HG03342 (cell line): ENCODE results near the gene IGF2BP1.
"Not testable (repeated sequence)": the region's sequence is repeated elsewhere in the genome, so short reads cannot be mapped to it uniquely, and the experiment has no call there.

ENCODE experiments used
- ATAC-seq: cut with Tn5 transposase; IDR thresholded peaks from one replicate; pipeline ENCODE4 v1.9.1; 2021; ENCODE audit warnings: mild to moderate bottlenecking, moderate library complexity; ENCODE audit not compliant: unreplicated experiment

Gene IGF2BP1

DNA sequence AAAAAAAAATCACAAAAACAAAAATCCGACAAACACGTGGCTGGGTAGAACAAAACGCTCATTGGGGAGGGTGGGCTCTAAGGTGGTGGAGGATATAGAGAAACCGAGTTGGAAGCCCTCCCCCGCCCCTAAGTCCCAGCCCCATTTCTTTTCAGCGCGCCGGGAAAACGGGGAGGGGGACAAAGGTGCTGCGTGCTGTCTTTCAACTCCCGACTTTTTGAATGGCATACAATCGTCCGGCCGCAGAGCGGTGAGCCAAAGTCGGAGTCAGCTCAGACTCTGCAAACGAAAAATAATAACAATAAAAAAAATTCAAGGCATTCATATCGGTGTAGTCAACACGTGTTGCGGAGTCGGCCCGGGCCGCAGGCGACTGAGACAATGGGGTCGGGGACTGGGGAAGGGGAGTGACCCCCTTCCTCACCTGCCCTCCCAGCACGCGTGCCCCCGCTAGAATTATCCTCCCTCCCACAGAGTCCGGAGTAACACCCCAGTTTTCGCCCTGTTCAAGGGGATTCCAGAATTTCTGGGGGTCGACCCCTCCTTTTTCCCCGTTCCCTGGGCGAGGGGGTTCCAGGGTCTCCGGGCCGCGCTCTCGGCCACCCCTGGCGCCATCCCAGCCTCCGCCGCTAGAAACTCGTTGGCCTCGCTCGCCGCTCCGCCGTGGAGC lies 1.7 kb upstream of the IGF2BP1 start:
- ATAC-seq = no peak

- no peak for ATAC-seq
These were observed 1.0 kb upstream of the IGF2BP1 start for GRCh38 chr17:48995974-48996721.

GRCh38 chr17:48996722-48997102 lies 473 bp upstream of the IGF2BP1 start:
- no peak for ATAC-seq

GRCh38 chr17:48997827-48998586 lies 822 bp downstream of the IGF2BP1 start:
- ATAC-seq = no peak

- no peak for ATAC-seq
These were observed 1.6 kb downstream of the IGF2BP1 start for GRCh38 chr17:48998587-48999440.

GRCh38 chr17:49000943-49001342 lies 3.8 kb downstream of the IGF2BP1 start:
- no peak for ATAC-seq

DNA sequence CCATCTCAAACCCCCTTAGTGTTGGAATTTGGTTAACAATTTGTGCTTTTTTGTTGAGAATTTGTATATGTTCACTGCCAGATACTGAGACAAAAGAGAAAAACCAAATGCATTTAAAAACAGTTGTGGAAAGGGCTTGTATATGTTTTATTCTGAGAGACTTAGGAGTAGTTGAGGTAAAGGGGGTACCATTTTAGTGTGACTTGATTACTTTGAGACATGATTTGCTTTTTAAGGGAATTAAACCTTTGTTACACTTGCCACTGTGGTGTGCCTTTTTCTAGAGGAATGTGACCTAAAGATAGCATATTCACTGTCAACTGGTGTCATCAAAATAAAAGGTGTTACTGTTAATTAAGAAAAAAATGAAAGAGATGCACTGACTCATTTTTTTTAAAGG lies 4.5 kb downstream of the IGF2BP1 start:
- no peak for ATAC-seq

DNA sequence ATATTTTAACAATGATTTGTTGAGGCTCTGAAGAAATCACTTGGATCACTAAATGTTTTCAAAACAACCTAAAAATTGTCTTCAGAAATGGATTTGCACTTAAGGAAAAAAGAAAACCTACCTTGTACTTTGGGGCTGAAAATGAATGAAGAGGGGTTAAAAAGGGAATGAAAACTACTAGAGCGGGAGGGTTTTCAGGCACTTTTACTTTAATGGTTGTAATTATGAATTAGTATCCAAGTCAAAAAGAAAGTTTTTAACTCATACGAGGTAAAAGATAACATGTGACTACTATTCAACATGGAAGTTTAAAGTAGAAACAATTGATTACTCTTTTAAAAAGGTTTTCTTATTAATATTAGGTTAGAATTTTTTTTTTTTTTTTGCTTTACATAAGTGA lies 5.1 kb downstream of the IGF2BP1 start:
- no peak for ATAC-seq

- no peak for ATAC-seq
These were observed 5.6 kb downstream of the IGF2BP1 start for GRCh38 chr17:49002766-49003165.

- no peak for ATAC-seq
These were observed 6.6 kb downstream of the IGF2BP1 start for GRCh38 chr17:49003557-49004511.

DNA sequence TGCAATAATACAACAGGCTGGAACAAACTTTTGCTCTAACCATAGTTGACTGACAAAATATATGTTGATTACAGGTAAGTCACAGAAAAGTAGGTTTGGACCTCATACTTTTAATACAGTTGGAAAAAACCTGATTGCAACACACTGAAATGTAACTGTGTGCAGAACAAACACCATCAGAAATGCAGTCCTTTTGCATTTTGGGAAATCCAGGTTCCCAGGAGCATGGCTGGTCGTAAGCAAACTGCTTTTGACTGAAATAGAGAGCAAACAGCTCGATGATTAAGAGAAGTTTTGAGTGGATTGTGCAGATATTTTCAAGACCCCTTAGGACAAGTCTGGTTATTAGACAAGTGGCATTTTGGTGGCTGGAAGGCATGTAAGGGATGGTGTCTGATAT lies 8.0 kb downstream of the IGF2BP1 start:
- ATAC-seq = no peak

DNA sequence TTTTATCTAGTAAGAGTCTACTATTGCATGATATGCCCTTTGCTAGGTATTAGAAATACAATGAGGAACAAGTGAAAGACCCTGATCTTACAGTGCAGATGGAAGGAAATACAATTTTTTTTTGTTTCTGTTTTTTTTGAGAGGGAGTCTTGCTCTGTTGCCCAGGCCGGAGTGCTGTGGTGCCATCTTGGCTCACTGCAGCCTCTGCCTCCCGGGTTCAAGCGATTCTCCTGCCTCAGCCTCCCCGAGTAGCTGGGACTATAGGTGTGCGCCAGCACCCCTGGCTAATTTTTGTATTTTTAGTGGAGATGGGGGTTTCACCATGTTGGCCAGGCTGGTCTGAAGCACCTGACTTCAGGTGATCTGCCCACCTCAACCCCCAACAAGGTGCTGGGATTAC lies 11.7 kb downstream of the IGF2BP1 start:
- ATAC-seq = not testable (repeated sequence)

DNA sequence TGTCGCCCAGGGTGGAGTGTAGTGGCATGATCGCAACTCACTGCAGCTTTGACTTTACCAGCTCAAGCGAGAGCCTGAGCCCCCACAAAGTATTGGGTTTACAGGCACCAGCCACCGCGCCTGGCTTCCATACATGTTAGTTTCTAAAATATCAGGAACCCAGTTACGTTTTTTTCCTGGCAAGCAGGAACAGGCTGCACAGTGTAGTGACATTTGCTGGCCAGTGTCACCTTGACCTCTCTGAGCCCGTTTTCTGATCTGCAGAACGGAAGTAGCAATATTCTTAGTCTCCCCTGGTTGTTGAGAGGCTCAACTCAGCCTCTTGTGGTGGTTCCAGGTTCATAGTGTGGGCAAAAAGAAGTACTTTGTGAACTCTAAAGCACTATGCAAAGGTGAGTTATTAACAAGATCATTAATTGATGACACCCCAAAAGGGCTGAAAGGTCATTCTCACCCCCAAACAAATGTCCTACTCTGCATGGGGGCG lies 15.6 kb downstream of the IGF2BP1 start:
- no peak for ATAC-seq

DNA sequence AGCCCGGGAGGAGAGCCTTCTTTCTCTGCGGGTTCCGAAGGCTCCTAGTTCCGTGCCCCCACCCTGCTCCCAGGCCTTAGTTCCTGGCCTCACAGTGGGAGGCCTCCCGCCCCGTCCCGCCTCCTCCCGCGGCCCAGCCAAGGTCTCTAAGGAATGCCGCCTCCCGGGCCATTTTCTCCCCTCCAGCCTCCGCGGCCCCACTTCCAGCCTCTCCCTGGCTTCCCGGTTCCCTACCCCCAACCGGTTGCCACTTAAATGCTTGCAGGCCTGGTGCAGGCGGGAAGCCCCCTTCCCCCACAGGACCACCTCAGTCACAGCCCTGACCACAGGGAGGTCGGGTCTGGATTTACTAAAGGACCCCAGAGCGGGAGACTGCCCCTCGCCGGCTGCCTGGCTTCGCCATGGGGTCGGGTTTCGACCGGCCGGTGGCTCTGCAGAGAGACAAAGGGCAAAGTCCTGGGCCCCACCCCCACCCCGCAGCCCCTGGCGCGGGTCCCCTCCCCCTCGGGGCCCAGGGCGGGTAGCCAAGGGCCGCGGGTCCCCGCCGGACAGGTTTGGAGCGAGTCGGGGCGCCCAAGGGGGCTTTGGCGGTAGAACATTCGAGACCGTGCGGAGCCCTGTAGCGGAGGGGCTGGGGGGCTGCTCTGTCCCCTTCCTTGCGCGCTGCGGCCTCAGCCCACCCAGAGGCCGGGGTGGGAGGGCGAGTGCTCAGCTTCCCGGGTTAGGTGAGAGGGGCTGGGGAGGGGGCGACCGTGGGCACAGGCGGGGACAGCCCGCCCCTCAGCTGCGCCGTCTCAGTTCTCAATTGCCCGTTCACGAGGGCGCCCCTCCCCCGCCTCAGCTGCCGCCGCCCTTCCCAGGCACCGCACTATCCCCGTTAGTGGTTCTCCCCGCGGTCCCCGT lies 16.4 kb downstream of the IGF2BP1 start:
- ATAC-seq = no peak

GRCh38 chr17:49015179-49015923 lies 18.2 kb downstream of the IGF2BP1 start:
- no peak for ATAC-seq

- no peak for ATAC-seq
These were observed 19.0 kb downstream of the IGF2BP1 start for GRCh38 chr17:49015924-49016774.
